Large intestine (tissue), 3 donors: ENCODE results near the gene CSGALNACT2. TPM values are rescaled to one million over a fixed set of nuclear protein-coding genes. Genes with fewer than 3 reads are reported as not detected.
"Not testable (repeated sequence)": the region's sequence is repeated elsewhere in the genome, so short reads cannot be mapped to it uniquely, and the experiment has no call there.

ENCODE experiments used
- DNase-seq, 2 donors: peaks; one replicate each; pipeline versions ENCODE4 v3.0.0 to v3.0.0-alpha.2; 2013
- H3K27ac ChIP-seq: one replicate; pipeline ENCODE4 v1.5.1; 2013; ENCODE audit warnings: low read length
- H3K27me3 ChIP-seq: 2 replicates; pipeline ENCODE4 v1.6.1; 2013; ENCODE audit warnings: low read length; ENCODE audit not compliant: control insufficient read depth, insufficient read depth
- H3K36me3 ChIP-seq: 2 replicates; pipeline ENCODE4 v1.6.1; 2013; ENCODE audit warnings: low read length; ENCODE audit not compliant: control insufficient read depth, insufficient read depth
- H3K4me1 ChIP-seq: one replicate; pipeline ENCODE4 v1.6.1; 2013; ENCODE audit warnings: low read length; ENCODE audit not compliant: control insufficient read depth, insufficient read depth
- H3K4me3 ChIP-seq: one replicate; pipeline ENCODE4 v1.5.1; 2013; ENCODE audit warnings: low read length
- H3K9me3 ChIP-seq: one replicate; pipeline ENCODE4 v1.6.1; 2013; ENCODE audit warnings: mild to moderate bottlenecking, low read depth, low read length, moderate library complexity; ENCODE audit not compliant: control insufficient read depth
- WGBS: methylation state at CpG from one replicate; pipeline ENCODE4 v1.1.5; 2013; ENCODE audit warnings: low lambda C conversion rate; ENCODE audit not compliant: insufficient coverage; 5-methylcytosine and 5-hydroxymethylcytosine counted together
- polyA plus RNA-seq: library from polyadenylated mRNA; unstranded; fragments of 120-200 nt; gene quantifications from one replicate; pipeline ENCODE4 v1.2.1, GENCODE V29; 2013

CSGALNACT2 gene
- polyA plus RNA-seq, 1 donor = 18.2 TPM

DNA sequence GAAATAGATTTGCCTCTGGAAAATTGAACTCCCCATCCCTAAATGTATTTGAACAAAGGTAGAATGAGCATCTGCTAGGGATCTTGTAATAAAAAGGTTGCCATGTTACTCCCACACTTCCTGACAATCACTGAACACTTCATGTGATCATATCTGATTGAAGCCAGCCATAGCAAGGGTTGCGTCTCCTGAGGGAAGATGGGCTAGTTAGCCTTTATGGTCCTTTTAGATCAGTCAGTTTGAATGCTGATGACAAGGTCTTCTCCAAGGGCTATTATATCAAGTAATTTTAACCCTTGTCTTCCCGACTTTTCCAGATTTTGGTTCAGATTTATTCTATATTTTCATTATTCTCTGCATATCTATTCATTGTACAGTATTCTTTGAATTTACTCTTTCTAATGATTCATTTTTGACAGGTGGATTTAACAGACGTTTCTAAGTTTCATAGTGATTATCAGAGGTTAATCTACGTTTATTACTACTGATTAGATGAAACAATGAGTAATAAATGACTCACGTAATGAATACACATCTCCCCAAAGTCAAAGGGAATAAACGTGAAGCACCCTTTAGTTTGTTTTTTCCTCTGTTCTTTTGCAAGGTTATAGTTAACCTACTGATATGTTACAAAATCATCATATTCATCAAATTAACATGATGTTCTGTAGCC is 28.1 kb downstream of the CSGALNACT2 start:
- DNase-seq = no peak
- Histone ChIP-seq H3K4me1 (no peaks in the 10 kb centered on the region), H3K4me3 (no peak overlapping the region), H3K36me3 (peaks cover 18% of the 10 kb centered on the region), H3K27ac (no peak overlapping the region), H3K9me3 (no peaks in the 10 kb centered on the region), H3K27me3 (no peaks in the 10 kb centered on the region)
- 9% methylated on average over 3 of the region's 6 CpGs for WGBS

DNA sequence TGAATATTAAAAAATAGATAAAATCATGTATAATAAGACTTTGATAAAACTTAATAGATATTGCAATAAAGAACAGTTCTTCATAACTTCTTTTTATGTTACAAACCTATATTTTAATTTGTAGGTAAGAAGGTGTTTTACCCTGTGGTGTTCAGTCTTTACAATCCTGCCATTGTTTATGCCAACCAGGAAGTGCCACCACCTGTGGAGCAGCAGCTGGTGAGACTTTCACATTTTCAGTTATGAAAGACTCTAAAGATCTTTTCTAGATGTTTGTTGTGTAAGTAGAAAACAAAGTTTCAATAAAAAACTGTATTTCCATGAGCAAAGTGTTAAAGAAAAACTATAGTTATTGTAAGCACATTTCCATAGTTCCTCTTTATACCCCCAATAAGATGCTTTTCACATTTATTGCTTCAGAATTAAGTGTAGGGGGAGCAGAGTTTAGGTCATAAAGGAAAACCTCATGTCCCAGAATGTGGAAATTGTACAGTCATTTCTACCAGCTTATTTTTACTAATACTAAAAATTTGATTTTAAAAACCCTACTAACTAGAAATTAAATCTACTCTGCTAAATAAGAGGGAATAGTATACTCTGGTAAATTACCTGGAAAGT is 28.7 kb downstream of the CSGALNACT2 start:
- Histone ChIP-seq H3K27ac (no peak overlapping the region), H3K4me3 (no peak overlapping the region), H3K9me3 (no peaks in the 10 kb centered on the region), H3K27me3 (no peaks in the 10 kb centered on the region), H3K4me1 (no peaks in the 10 kb centered on the region), H3K36me3 (peaks cover 13% of the 10 kb centered on the region)
- no peak for DNase-seq

DNA sequence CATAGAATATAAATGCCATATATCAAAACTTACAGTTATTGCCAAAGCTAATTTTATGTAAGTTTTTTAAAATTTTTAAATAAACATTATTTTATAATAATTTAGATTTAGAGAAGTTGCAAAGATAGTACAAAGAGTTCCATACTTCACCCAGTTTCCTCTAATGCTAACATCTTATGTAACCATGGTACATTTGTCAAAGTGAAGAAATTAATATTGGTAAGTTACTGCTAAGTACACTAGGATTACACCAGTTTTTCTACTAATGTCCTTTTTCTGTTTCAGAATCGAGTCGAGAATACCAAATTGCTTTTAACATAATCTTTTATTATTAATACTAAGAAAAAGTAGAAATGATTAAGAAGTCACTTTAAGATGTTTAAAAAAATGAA is 29.2 kb downstream of the CSGALNACT2 start:
- DNase-seq = no peak
- Histone ChIP-seq H3K4me1 (no peaks in the 10 kb centered on the region), H3K27me3 (no peaks in the 10 kb centered on the region), H3K27ac (no peak overlapping the region), H3K4me3 (no peak overlapping the region), H3K36me3 (peaks cover 11% of the 10 kb centered on the region), H3K9me3 (no peaks in the 10 kb centered on the region)
- WGBS = 100% methylated on average over 2 of the region's 2 CpGs

DNA sequence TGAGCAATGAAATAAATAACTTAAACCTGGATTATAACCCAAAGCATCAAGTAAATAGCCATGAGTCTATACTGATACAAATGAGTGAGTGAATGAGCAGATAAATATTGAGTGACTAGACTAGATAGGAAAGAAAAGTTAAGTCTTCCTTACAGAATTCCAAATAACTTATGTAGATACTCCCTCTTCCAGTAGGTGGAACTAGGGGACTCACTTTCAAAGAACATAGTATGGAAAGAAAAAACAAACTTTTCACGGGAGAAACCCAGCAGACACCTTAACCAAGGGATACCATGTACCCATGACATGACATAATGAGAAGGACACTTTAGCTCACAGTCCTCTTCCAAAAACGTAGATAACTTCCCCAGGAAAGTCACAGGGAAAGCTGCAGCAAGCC is 32.2 kb downstream of the CSGALNACT2 start:
- Histone ChIP-seq H3K36me3 (peaks cover 16% of the 10 kb centered on the region), H3K4me3 (no peak overlapping the region), H3K27ac (no peak overlapping the region), H3K4me1 (no peaks in the 10 kb centered on the region), H3K27me3 (no peaks in the 10 kb centered on the region), H3K9me3 (no peaks in the 10 kb centered on the region)
- WGBS = no CpG with 5 or more reads among the region's 2 CpGs
- no peak for DNase-seq

DNA sequence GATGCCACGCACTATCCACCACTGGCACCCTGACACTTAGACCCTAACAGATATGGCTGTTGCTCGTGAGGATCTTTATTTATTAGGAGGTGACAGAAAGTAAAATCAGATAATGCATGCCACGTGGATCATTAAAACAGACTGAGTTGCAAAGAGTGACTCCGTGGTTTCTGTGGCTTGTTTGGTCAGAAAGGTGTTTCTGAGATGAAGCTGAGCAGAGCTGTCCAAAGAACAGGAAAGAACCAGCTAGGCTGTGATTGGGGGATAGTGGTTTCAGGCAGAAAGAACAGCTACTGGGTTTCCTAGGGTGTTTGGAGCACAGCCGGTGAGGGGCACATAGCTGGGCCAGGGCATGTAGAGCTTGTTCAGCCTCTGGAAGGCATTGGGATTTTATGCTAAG is 34.4 kb downstream of the CSGALNACT2 start:
- H3K36me3 ChIP-seq = peaks cover 25% of the 10 kb centered on the region
- no peaks in the 10 kb centered on the region for H3K4me1 ChIP-seq
- no peak overlapping the region for H3K4me3 ChIP-seq
- no peak overlapping the region for H3K27ac ChIP-seq
- no CpG with 5 or more reads among the region's 5 CpGs for WGBS
- H3K9me3 ChIP-seq = no peaks in the 10 kb centered on the region
- DNase-seq = no peak
- H3K27me3 ChIP-seq = no peaks in the 10 kb centered on the region

DNA sequence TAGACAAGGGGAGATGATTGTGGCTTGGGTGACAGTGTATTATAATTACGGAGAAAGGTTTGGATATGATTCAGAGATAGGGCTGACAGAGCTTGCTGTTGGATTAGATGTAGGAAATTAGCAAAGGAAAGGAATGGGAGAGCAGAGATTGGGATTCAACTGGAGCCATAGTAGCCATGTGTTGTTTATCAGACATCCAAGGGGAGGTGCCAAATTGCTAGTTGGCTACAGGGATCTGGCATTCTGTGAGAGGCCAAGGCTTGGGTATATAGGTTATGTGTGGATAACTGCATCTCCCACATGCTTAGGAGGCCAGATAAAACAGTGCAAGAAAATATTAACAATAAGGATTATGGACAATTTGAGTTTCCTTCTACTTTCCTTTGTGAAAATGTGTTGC is 34.9 kb downstream of the CSGALNACT2 start:
- Histone ChIP-seq H3K27ac (no peak overlapping the region), H3K9me3 (no peaks in the 10 kb centered on the region), H3K4me1 (no peaks in the 10 kb centered on the region), H3K4me3 (no peak overlapping the region), H3K36me3 (peaks cover 28% of the 10 kb centered on the region), H3K27me3 (no peaks in the 10 kb centered on the region)
- DNase-seq = no peak
- WGBS = no CpG with 5 or more reads among the region's 1 CpG

DNA sequence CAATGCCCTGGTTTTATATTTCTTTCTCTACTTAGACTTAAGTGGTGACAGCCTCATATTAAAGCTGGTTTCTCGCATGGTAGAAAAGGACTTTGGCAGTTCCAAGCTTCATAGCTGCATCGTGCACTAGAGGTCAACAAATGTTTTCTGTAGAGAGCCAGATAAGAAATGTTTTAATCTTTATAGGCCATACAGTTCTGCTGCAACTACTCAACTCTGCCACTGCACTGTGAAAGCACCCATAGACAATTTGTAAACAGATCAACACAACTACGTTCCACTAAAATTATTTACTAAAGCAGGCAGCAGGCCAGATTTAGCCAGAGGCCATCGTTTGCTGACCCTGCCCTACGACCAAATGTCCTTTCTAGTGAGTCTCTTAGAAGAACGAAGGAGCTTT is 36.7 kb downstream of the CSGALNACT2 start:
- peak in 1 of 2 donors; percentile 34 for DNase-seq
- no peaks in the 10 kb centered on the region for H3K27me3 ChIP-seq
- no peak overlapping the region for H3K4me3 ChIP-seq
- peaks cover 4% of the 10 kb centered on the region for H3K9me3 ChIP-seq
- no peak overlapping the region for H3K27ac ChIP-seq
- WGBS = no CpG with 5 or more reads among the region's 6 CpGs
- H3K36me3 ChIP-seq = peaks cover 31% of the 10 kb centered on the region
- H3K4me1 ChIP-seq = no peaks in the 10 kb centered on the region

DNA sequence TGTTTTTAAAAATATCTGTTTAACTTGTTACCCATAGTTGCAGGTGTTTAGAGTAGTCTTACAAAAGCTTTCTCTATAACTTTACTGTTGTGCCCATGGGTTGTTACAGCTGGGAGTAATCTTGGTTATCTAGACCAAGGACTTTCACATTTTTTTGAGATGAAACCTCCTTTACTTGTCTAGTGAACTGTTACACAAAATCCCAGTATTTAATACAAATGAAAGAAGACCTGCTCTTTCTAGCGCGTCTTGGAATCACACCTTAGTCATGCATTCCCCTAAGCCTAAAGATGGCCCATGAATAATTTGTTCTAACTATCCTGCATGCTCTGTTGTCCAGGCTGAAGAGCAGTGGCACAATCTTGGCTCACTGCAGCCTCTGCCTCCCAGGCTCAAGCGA is 38.0 kb downstream of the CSGALNACT2 start:
- Histone ChIP-seq H3K4me1 (no peaks in the 10 kb centered on the region), H3K27me3 (no peaks in the 10 kb centered on the region), H3K4me3 (no peak overlapping the region), H3K36me3 (peaks cover 37% of the 10 kb centered on the region), H3K9me3 (peaks cover 4% of the 10 kb centered on the region), H3K27ac (no peak overlapping the region)
- WGBS = no CpG with 5 or more reads among the region's 3 CpGs
- DNase-seq = no peak

DNA sequence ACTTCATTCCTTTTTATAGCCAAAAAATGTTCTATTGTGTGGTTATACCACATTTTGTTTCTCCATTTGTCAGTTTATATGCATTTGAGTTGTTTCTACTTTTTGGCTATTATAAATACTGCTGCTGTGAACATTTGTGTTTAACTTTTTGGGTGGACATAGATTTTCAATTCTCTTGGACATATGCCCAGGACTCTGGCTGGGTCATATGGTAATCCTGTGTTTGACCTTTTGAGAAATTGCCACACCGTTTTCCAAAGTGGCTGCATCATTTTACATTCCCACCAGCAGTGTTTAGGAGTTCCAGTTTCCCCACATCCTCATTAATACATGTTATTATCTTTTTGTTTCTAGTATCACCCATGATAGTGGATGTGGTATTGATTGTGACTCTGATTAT is 39.4 kb downstream of the CSGALNACT2 start:
- Histone ChIP-seq H3K9me3 (peaks cover 4% of the 10 kb centered on the region), H3K4me3 (no peak overlapping the region), H3K27ac (no peak overlapping the region), H3K4me1 (no peaks in the 10 kb centered on the region), H3K36me3 (peaks cover 35% of the 10 kb centered on the region), H3K27me3 (no peaks in the 10 kb centered on the region)
- no CpG with 5 or more reads among the region's 1 CpG for WGBS
- DNase-seq = no peak

DNA sequence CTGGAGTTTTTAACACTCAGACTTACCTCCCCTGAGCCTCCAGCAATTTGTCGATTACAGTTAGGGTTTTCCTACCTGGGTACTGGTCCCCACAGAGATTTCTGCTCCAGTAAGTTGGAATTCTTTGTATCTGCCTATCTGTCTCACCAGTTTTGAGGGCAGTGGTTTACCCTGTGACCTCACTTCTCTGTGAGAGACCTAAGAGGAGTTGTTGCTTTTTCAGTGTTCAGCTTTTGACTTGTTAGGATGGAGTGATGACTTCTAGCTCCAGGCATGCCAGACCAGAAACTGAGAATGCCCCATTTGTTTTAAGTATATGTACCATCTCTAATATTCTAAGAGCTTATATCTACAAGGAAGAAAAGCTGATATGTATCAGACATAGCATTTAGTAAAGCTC is 42.9 kb downstream of the CSGALNACT2 start:
- Histone ChIP-seq H3K9me3 (peaks cover 4% of the 10 kb centered on the region), H3K27me3 (no peaks in the 10 kb centered on the region), H3K27ac (no peak overlapping the region), H3K4me3 (no peak overlapping the region), H3K4me1 (no peaks in the 10 kb centered on the region), H3K36me3 (peaks cover 30% of the 10 kb centered on the region)
- no CpG with 5 or more reads among the region's 1 CpG for WGBS
- DNase-seq = no peak

DNA sequence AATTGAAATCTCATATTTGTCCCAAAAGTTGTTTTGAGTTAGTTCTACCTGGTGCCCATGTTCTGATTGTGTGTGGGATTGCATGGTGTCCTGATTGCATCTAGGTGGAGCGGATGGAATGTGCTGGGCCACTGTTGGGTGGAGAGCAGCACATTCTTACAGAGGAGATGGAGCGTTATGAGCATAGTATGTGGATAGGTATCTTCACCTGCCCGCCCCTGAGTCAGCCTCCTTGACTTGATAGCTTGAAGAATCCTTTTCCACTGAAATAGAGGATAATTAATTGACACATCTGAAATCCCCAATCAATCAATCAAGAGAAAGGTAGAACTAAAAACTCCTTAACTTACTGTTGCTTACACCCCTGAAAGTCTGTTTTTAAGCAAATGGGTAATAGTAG is 45.5 kb downstream of the CSGALNACT2 start:
- not testable (repeated sequence) for H3K4me1 ChIP-seq, DNase-seq, H3K27ac ChIP-seq, H3K9me3 ChIP-seq, H3K27me3 ChIP-seq, H3K4me3 ChIP-seq
- H3K36me3 ChIP-seq = peaks cover 17% of the 10 kb centered on the region
- WGBS = no CpG with 5 or more reads among the region's 3 CpGs
